Mesendoderm (in vitro differentiated cells): ENCODE measurements around the gene ADAR.

Source experiments
- DNase-seq: peaks from one replicate; pipeline ENCODE4 v3.0.0; 2013
- H2AK5ac ChIP-seq: 2 replicates; pipeline ENCODE4 v1.6.1; 2013; ENCODE audit warnings: low read length, inconsistent platforms
- H2BK120ac ChIP-seq: 2 replicates; pipeline ENCODE4 v1.6.1; 2013; ENCODE audit warnings: low read depth, mild to moderate bottlenecking, low read length, moderate library complexity, mixed read lengths
- H2BK15ac ChIP-seq: replicated peaks from 2 replicates; pipeline ENCODE4 v1.6.1; 2013; ENCODE audit warnings: low read depth, mild to moderate bottlenecking, moderate library complexity
- H2BK5ac ChIP-seq: 2 replicates; pipeline ENCODE4 v1.6.1; 2013; ENCODE audit warnings: low read length, inconsistent platforms
- H3K18ac ChIP-seq: 2 replicates; pipeline ENCODE4 v1.6.1; 2013; ENCODE audit warnings: mild to moderate bottlenecking, low read length, mixed read lengths
- H3K23ac ChIP-seq: one replicate; pipeline ENCODE4 v1.6.1; 2013; ENCODE audit warnings: low read length
- H3K27ac ChIP-seq: 2 replicates; pipeline ENCODE4 v1.5.1; 2013; ENCODE audit warnings: low read depth, mild to moderate bottlenecking, inconsistent platforms, low read length, moderate library complexity
- H3K27me3 ChIP-seq: 2 replicates; pipeline ENCODE4 v1.6.1; 2013; ENCODE audit warnings: low read length, control low read depth, mild to moderate bottlenecking, inconsistent platforms; ENCODE audit not compliant: insufficient read depth, poor library complexity
- H3K36me3 ChIP-seq: 2 replicates; pipeline ENCODE4 v1.6.1; 2013; ENCODE audit warnings: low read length, inconsistent platforms; ENCODE audit not compliant: control insufficient read depth, insufficient read depth
- H3K4ac ChIP-seq: one replicate; pipeline ENCODE4 v1.6.1; 2013; ENCODE audit warnings: low read depth, mild to moderate bottlenecking, low read length, moderate library complexity
- H3K4me1 ChIP-seq: 2 replicates; pipeline ENCODE4 v1.6.1; 2013; ENCODE audit warnings: low read depth, low read length, inconsistent platforms; ENCODE audit not compliant: control insufficient read depth
- H3K4me2 ChIP-seq: 2 replicates; pipeline ENCODE4 v1.6.1; 2013; ENCODE audit warnings: low read length
- H3K4me3 ChIP-seq: 2 replicates; pipeline ENCODE4 v1.5.1; 2013; ENCODE audit warnings: mild to moderate bottlenecking, low read length
- H3K56ac ChIP-seq: one replicate; pipeline ENCODE4 v1.6.1; 2013; ENCODE audit warnings: low read length
- H3K79me1 ChIP-seq: 2 replicates; pipeline ENCODE4 v1.6.1; 2013; ENCODE audit warnings: low read length, inconsistent platforms
- H3K79me2 ChIP-seq: 2 replicates; pipeline ENCODE4 v1.6.1; 2013; ENCODE audit warnings: mild to moderate bottlenecking, low read length; ENCODE audit not compliant: control insufficient read depth, insufficient read depth
- H3K9ac ChIP-seq: 2 replicates; pipeline ENCODE4 v1.6.1; 2013; ENCODE audit warnings: low read length, inconsistent platforms
- H4K5ac ChIP-seq: one replicate; pipeline ENCODE4 v1.6.1; 2013; ENCODE audit warnings: low read length
- H4K8ac ChIP-seq: one replicate; pipeline ENCODE4 v1.6.1; 2013; ENCODE audit warnings: low read depth, mild to moderate bottlenecking, control low read depth, low read length, moderate library complexity
- WGBS: extraction: QIAGEN DNeasy Blood & Tissue Kit; methylation state at CpG from one replicate; pipeline ENCODE4 v1.1.7; 2013; ENCODE audit warnings: low lambda C conversion rate, missing lambda C conversion rate; ENCODE audit not compliant: insufficient coverage; ENCODE audit errors: extremely low coverage; 5-methylcytosine and 5-hydroxymethylcytosine counted together

The ADAR gene

DNA sequence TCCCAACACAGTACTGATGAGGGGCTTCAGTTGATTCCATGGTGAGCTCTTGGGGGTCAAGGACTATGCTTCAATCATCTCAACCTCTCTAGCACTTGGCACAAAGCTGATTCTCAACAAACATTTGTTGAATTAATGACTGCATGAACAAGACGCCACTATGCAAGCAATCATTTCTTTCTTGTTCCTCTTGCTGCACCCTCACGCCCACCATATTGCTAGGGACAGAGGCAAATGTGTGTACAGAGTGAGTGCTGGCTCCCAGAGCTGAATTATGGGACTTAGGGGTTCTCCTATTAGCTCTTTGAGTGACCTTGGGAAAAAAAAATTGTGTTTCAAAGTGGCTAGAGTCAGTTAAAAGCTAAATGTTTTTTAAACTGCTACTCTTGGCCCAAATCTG is 2.5 kb downstream of the ADAR start:
- no peak overlapping the region for H3K4me2 ChIP-seq

GRCh38 chr1:154603317-154603716 is 4.7 kb downstream of the ADAR start:
- Histone ChIP-seq H3K18ac (no peak overlapping the region), H3K23ac (no peak overlapping the region), H3K4me2 (no peak overlapping the region), H2BK15ac (no peak overlapping the region), H4K5ac (no peak overlapping the region), H3K4me1 (peaks cover 10% of the 10 kb centered on the region), H3K79me2 (peaks cover 75% of the 10 kb centered on the region), H3K4ac (no peak overlapping the region), H3K79me1 (peaks cover 34% of the 10 kb centered on the region), H3K36me3 (peaks cover 11% of the 10 kb centered on the region), H2BK120ac (no peak overlapping the region), H4K8ac (no peak overlapping the region), H2AK5ac (no peak overlapping the region), H2BK5ac (no peak overlapping the region), H3K56ac (no peak overlapping the region), H3K4me3 (no peak overlapping the region), H3K27me3 (no peaks in the 10 kb centered on the region), H3K27ac (no peak overlapping the region), H3K9ac (no peak overlapping the region)
- DNase-seq = no peak
- WGBS = no CpG with 5 or more reads among the region's 2 CpGs

More for the DNA sequence above, 2.5 kb downstream of the ADAR start:
- Histone ChIP-seq H2BK5ac (no peak overlapping the region), H2AK5ac (no peak overlapping the region), H3K23ac (no peak overlapping the region), H3K56ac (no peak overlapping the region), H3K79me1 (peaks cover 38% of the 10 kb centered on the region), H3K79me2 (peaks cover 75% of the 10 kb centered on the region), H3K27me3 (no peaks in the 10 kb centered on the region), H3K4me3 (no peak overlapping the region), H3K18ac (no peak overlapping the region), H4K8ac (no peak overlapping the region), H3K9ac (no peak overlapping the region), H2BK15ac (no peak overlapping the region), H3K36me3 (peaks cover 8% of the 10 kb centered on the region), H4K5ac (no peak overlapping the region), H2BK120ac (no peak overlapping the region), H3K4ac (no peak overlapping the region), H3K27ac (no peak overlapping the region), H3K4me1 (peaks cover 17% of the 10 kb centered on the region)
- DNase-seq = no peak
- WGBS = no CpG with 5 or more reads among the region's 2 CpGs

DNA sequence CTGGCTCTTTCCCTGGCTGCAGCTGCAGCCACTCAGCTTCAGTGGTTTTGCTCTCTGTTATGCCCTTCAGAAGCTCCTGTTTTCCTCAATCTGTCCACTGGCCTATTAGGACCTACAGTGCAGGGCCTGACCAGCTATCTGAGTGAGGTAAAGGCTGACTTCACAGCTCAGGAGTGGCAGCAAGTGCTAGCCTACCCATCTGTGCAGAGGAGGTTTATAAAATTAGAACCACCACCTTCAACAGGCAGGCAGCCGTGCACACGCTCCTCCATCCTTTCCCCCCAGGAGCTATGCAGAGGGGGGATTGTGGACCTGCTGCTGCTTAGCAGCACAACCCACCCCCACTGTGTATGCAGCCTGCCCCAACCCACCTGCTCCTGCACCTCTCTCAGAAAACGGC is 8.3 kb downstream of the ADAR start:
- no peak overlapping the region for H2BK120ac ChIP-seq
- no peak overlapping the region for H2AK5ac ChIP-seq
- H2BK15ac ChIP-seq = no peak overlapping the region
- H3K79me2 ChIP-seq = peaks cover 45% of the 10 kb centered on the region
- no peak overlapping the region for H4K8ac ChIP-seq
- H4K5ac ChIP-seq = no peak overlapping the region
- peaks cover 21% of the 10 kb centered on the region for H3K36me3 ChIP-seq
- H3K4me2 ChIP-seq = no peak overlapping the region
- no peak overlapping the region for H3K23ac ChIP-seq
- H3K4ac ChIP-seq = no peak overlapping the region
- H3K4me3 ChIP-seq = no peak overlapping the region
- H3K4me1 ChIP-seq = peaks cover 6% of the 10 kb centered on the region
- peak overlapping the region; percentile 54 for H3K56ac ChIP-seq
- DNase-seq = peak; percentile 18
- H3K9ac ChIP-seq = no peak overlapping the region
- H3K18ac ChIP-seq = no peak overlapping the region
- H3K27me3 ChIP-seq = no peaks in the 10 kb centered on the region
- WGBS = no CpG with 5 or more reads among the region's 3 CpGs
- H2BK5ac ChIP-seq = no peak overlapping the region
- peaks cover 29% of the 10 kb centered on the region for H3K79me1 ChIP-seq
- H3K27ac ChIP-seq = peak overlapping the region; percentile 76

DNA sequence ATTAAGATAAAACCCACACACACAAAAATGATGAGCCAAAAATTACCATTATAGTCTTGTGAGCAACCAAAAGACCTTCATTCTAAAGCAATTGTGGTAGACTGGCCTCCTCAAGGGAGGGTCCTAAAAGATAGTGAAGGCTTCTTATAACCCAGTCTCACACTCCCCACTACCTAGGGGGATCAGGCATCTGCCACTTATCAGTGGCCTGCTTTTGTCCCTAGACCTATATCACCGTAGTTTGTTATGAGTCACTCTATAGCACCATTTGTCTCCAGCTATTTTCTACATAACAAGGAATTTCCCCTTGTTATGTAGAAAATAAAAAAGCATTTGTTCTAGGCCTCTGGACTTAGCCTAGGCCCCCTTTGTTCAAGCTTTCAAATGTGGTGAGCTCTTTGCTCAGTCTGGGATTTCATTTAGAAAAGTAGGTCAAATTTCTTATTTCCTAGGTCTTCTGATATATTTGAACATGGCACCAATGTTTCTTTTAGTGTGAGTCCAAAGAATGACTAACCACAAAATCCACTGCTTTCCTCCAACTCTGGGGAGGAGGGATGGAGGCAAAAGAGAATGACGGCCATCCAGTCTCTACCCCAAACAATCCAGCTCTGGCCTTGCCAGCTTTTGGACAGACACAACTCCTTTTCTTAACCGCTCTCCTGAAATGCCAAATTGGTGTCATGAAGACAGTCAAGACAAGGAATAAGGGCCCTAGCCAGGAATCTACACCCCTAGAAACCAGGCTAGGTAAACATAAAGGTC is 8.9 kb downstream of the ADAR start:
- peaks cover 21% of the 10 kb centered on the region for H3K36me3 ChIP-seq

GRCh38 chr1:154595621-154596020 is 12.4 kb downstream of the ADAR start:
- Histone ChIP-seq H2BK5ac (no peak overlapping the region), H4K8ac (no peak overlapping the region), H3K4me3 (no peak overlapping the region), H3K27ac (no peak overlapping the region), H3K79me1 (peaks cover 9% of the 10 kb centered on the region), H3K9ac (no peak overlapping the region), H2BK120ac (no peak overlapping the region), H2BK15ac (no peak overlapping the region), H3K4me1 (peaks cover 6% of the 10 kb centered on the region), H2AK5ac (no peak overlapping the region), H4K5ac (no peak overlapping the region), H3K23ac (no peak overlapping the region), H3K36me3 (peaks cover 15% of the 10 kb centered on the region), H3K4me2 (no peak overlapping the region), H3K4ac (no peak overlapping the region), H3K56ac (no peak overlapping the region), H3K18ac (no peak overlapping the region), H3K79me2 (peaks cover 7% of the 10 kb centered on the region), H3K27me3 (no peaks in the 10 kb centered on the region)
- no peak for DNase-seq
- WGBS = no CpG with 5 or more reads among the region's 1 CpG

More for the DNA sequence above, 8.9 kb downstream of the ADAR start:
- Histone ChIP-seq H3K4ac (no peak overlapping the region), H2BK120ac (no peak overlapping the region), H3K27me3 (no peaks in the 10 kb centered on the region), H3K18ac (no peak overlapping the region), H3K9ac (no peak overlapping the region), H3K56ac (peak overlapping the region; percentile 54), H3K4me2 (no peak overlapping the region), H2AK5ac (no peak overlapping the region), H4K8ac (no peak overlapping the region), H2BK5ac (peak overlapping the region; percentile 43), H3K27ac (peak overlapping the region; percentile 76), H3K79me1 (peaks cover 26% of the 10 kb centered on the region), H3K4me1 (peaks cover 6% of the 10 kb centered on the region), H2BK15ac (no peak overlapping the region), H3K4me3 (no peak overlapping the region), H3K23ac (no peak overlapping the region), H3K79me2 (peaks cover 38% of the 10 kb centered on the region), H4K5ac (no peak overlapping the region)
- DNase-seq = peak; percentile 74
- WGBS = no CpG with 5 or more reads among the region's 3 CpGs

DNA sequence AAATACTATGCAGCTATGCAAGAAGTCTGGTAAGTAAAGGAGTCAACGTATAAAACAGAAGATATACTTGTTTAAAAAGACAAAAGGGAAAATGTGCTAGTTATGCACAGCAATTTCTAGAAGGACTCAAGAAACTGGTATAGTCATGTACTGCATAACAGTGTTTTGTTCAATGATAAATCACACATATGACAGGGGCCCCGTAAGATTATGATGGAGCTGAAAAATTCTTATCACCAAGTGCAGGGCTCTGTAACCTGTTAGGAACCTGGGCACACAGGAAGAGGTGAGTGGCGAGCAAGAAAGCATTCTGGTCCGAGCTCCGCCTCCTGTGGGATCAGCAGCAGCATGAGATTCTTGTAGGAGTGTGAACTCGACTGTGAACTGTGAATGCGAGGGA is 13.2 kb downstream of the ADAR start:
- Histone ChIP-seq H2BK120ac (no peak overlapping the region), H2AK5ac (no peak overlapping the region), H2BK15ac (no peak overlapping the region), H4K5ac (no peak overlapping the region), H3K56ac (no peak overlapping the region), H3K23ac (no peak overlapping the region), H3K4me2 (no peak overlapping the region), H3K36me3 (peaks cover 16% of the 10 kb centered on the region), H3K4ac (no peak overlapping the region), H3K79me1 (peaks cover 8% of the 10 kb centered on the region), H3K79me2 (peaks cover 4% of the 10 kb centered on the region), H3K27me3 (no peaks in the 10 kb centered on the region), H3K4me1 (peaks cover 6% of the 10 kb centered on the region), H4K8ac (no peak overlapping the region), H3K4me3 (no peak overlapping the region), H3K18ac (no peak overlapping the region), H3K9ac (no peak overlapping the region), H3K27ac (no peak overlapping the region), H2BK5ac (no peak overlapping the region)
- WGBS = no CpG with 5 or more reads among the region's 7 CpGs
- no peak for DNase-seq
